Natural killer cell treated with Interleukin-12 subunit alpha and Interleukin-12 subunit beta and Interleukin-15 and Interleukin-18, amount 100 ng/mL, for 72 hours (primary cell): ENCODE data around the gene MYBPH. TPM values are rescaled to one million over a fixed set of nuclear protein-coding genes. Genes with fewer than 3 reads are reported as not detected.

Experiments
- ATAC-seq, 2 donors: fragments of 150-1000 bp; cut with Tn5 transposase in 1 of 2; sonication (Bioruptor Pico), chemical (Tn5 transposase) in 1 of 2; 2 replicates each; pipeline ENCODE4 v1.10.0; 2021
- DNase-seq: peaks from one replicate; pipeline ENCODE4 v3.0.0; 2022; ENCODE audit warnings: low spot score
- H3K27ac Mint-ChIP-seq, 2 donors: 1 replicate in 1 of 2; 2 replicates in 1 of 2; pipeline ENCODE4 v1.8.0; 2022; ENCODE audit warnings: mixed read lengths in 2 of 2, mild to moderate bottlenecking in 1 of 2, moderate library complexity in 1 of 2
- H3K27me3 Mint-ChIP-seq, 2 donors: 1 replicate in 1 of 2; 2 replicates in 1 of 2; pipeline ENCODE4 v1.8.0; 2022; ENCODE audit warnings: mixed read lengths in 2 of 2
- H3K36me3 Mint-ChIP-seq: one replicate; pipeline ENCODE4 v1.8.0; 2022; ENCODE audit warnings: mixed read lengths
- H3K4me1 Mint-ChIP-seq, 2 donors: 1 replicate in 1 of 2; 2 replicates in 1 of 2; pipeline ENCODE4 v1.8.0; 2022; ENCODE audit warnings: low read depth in 2 of 2, mixed read lengths in 2 of 2, mild to moderate bottlenecking in 1 of 2
- H3K4me3 Mint-ChIP-seq: one replicate; pipeline ENCODE4 v1.8.0; 2022; ENCODE audit warnings: mixed read lengths
- H3K9me3 Mint-ChIP-seq: 2 replicates; pipeline ENCODE4 v1.8.0; 2022; ENCODE audit warnings: mixed read lengths
- total RNA-seq, 2 donors: library from RNA; stranded (reverse); gene quantifications; one replicate each; pipeline ENCODE4 v1.2.3, GENCODE V29; 2022

Gene MYBPH
- total RNA-seq, 2 donors from 2014 or later = not detected

- no peak for ATAC-seq
- Mint-ChIP-seq H3K4me1 (peaks cover 0 to 2% of the 10 kb centered on the region in 2 donors), H3K27me3 (no peaks in the 10 kb centered on the region)
Measured at GRCh38 chr1:203180611-203181330, 5.1 kb upstream of the MYBPH start.

GRCh38 chr1:203179667-203180005 is 4.0 kb upstream of the MYBPH start:
- Mint-ChIP-seq H3K36me3 (no peaks in the 10 kb centered on the region), H3K4me1 (peaks cover 0 to 2% of the 10 kb centered on the region in 2 donors), H3K27me3 (no peaks in the 10 kb centered on the region), H3K4me3 (no peak overlapping the region), H3K9me3 (no peaks in the 10 kb centered on the region), H3K27ac (no peak overlapping the region)
- no peak for DNase-seq
- ATAC-seq = no peak

More at GRCh38 chr1:203180611-203181330, 5.1 kb upstream of the MYBPH start:
- H3K9me3 Mint-ChIP-seq = no peaks in the 10 kb centered on the region
- no peak overlapping the region for H3K27ac Mint-ChIP-seq
- no peak overlapping the region for H3K4me3 Mint-ChIP-seq
- no peaks in the 10 kb centered on the region for H3K36me3 Mint-ChIP-seq
- no peak for DNase-seq

GRCh38 chr1:203178821-203179666 is 3.4 kb upstream of the MYBPH start:
- no peak overlapping the region for H3K27ac Mint-ChIP-seq
- no peaks in the 10 kb centered on the region for H3K9me3 Mint-ChIP-seq
- no peak overlapping the region for H3K4me3 Mint-ChIP-seq
- H3K27me3 Mint-ChIP-seq = no peaks in the 10 kb centered on the region
- no peaks in the 10 kb centered on the region for H3K36me3 Mint-ChIP-seq
- peaks cover 0 to 2% of the 10 kb centered on the region in 2 donors for H3K4me1 Mint-ChIP-seq
- DNase-seq (no peak), ATAC-seq (no peak)

GRCh38 chr1:203178083-203178482 is 2.5 kb upstream of the MYBPH start:
- DNase-seq = no peak
- Mint-ChIP-seq H3K27me3 (no peaks in the 10 kb centered on the region), H3K4me1 (peaks cover 0 to 1% of the 10 kb centered on the region in 2 donors), H3K36me3 (no peaks in the 10 kb centered on the region), H3K4me3 (no peak overlapping the region), H3K9me3 (no peaks in the 10 kb centered on the region), H3K27ac (no peak overlapping the region)
- no peak for ATAC-seq

GRCh38 chr1:203177470-203178039 is 1.9 kb upstream of the MYBPH start:
- no peak for DNase-seq
- no peaks in the 10 kb centered on the region for H3K27me3 Mint-ChIP-seq
- no peaks in the 10 kb centered on the region for H3K9me3 Mint-ChIP-seq
- H3K4me3 Mint-ChIP-seq = no peak overlapping the region
- H3K36me3 Mint-ChIP-seq = no peaks in the 10 kb centered on the region
- ATAC-seq = no peak
- no peak overlapping the region for H3K27ac Mint-ChIP-seq
- H3K4me1 Mint-ChIP-seq = no peaks in the 10 kb centered on the region

- Mint-ChIP-seq H3K4me3 (no peak overlapping the region), H3K36me3 (no peaks in the 10 kb centered on the region), H3K27me3 (no peaks in the 10 kb centered on the region), H3K4me1 (no peaks in the 10 kb centered on the region), H3K27ac (no peak overlapping the region), H3K9me3 (no peaks in the 10 kb centered on the region)
- no peak for ATAC-seq
- no peak for DNase-seq
Measured at GRCh38 chr1:203177036-203177405, 1.4 kb upstream of the MYBPH start.

GRCh38 chr1:203176273-203177035 is 828 bp upstream of the MYBPH start:
- Mint-ChIP-seq H3K27ac (no peak overlapping the region), H3K27me3 (no peaks in the 10 kb centered on the region), H3K36me3 (no peaks in the 10 kb centered on the region), H3K4me1 (no peaks in the 10 kb centered on the region), H3K4me3 (no peak overlapping the region), H3K9me3 (no peaks in the 10 kb centered on the region)
- DNase-seq = no peak
- ATAC-seq = no peak

GRCh38 chr1:203175827-203176241 is 208 bp upstream of the MYBPH start:
- H3K36me3 Mint-ChIP-seq = no peaks in the 10 kb centered on the region
- no peak for DNase-seq
- no peaks in the 10 kb centered on the region for H3K27me3 Mint-ChIP-seq
- H3K9me3 Mint-ChIP-seq = no peaks in the 10 kb centered on the region
- no peaks in the 10 kb centered on the region for H3K4me1 Mint-ChIP-seq
- ATAC-seq = no peak
- no peak overlapping the region for H3K4me3 Mint-ChIP-seq
- no peak overlapping the region for H3K27ac Mint-ChIP-seq

GRCh38 chr1:203174324-203174985 is 1.2 kb downstream of the MYBPH start:
- Mint-ChIP-seq H3K4me3 (no peak overlapping the region), H3K9me3 (no peaks in the 10 kb centered on the region), H3K27ac (no peak overlapping the region), H3K4me1 (no peaks in the 10 kb centered on the region), H3K36me3 (no peaks in the 10 kb centered on the region), H3K27me3 (no peaks in the 10 kb centered on the region)
- DNase-seq (no peak), ATAC-seq (no peak)

- Mint-ChIP-seq H3K27me3 (no peaks in the 10 kb centered on the region), H3K36me3 (no peaks in the 10 kb centered on the region), H3K9me3 (no peaks in the 10 kb centered on the region), H3K4me1 (no peaks in the 10 kb centered on the region), H3K27ac (no peak overlapping the region), H3K4me3 (no peak overlapping the region)
- ATAC-seq (no peak), DNase-seq (no peak)
Measured at GRCh38 chr1:203173566-203173965, 2.1 kb downstream of the MYBPH start.

GRCh38 chr1:203173011-203173555 is 2.5 kb downstream of the MYBPH start:
- H3K4me1 Mint-ChIP-seq = no peaks in the 10 kb centered on the region
- no peak overlapping the region for H3K27ac Mint-ChIP-seq
- DNase-seq = no peak
- no peaks in the 10 kb centered on the region for H3K27me3 Mint-ChIP-seq
- H3K4me3 Mint-ChIP-seq = no peak overlapping the region
- no peaks in the 10 kb centered on the region for H3K9me3 Mint-ChIP-seq
- no peak for ATAC-seq
- no peaks in the 10 kb centered on the region for H3K36me3 Mint-ChIP-seq

- H3K27ac Mint-ChIP-seq = no peak overlapping the region
- H3K27me3 Mint-ChIP-seq = no peaks in the 10 kb centered on the region
- ATAC-seq (no peak), DNase-seq (no peak)
- no peaks in the 10 kb centered on the region for H3K4me1 Mint-ChIP-seq
- no peaks in the 10 kb centered on the region for H3K9me3 Mint-ChIP-seq
- no peak overlapping the region for H3K4me3 Mint-ChIP-seq
- H3K36me3 Mint-ChIP-seq = no peaks in the 10 kb centered on the region
Measured at GRCh38 chr1:203172184-203173010, 3.2 kb downstream of the MYBPH start.
